Breast epithelium (tissue), 4 donors: ENCODE results near the gene RNF41. TPM values are rescaled to one million over a fixed set of nuclear protein-coding genes. Genes with fewer than 3 reads are reported as not detected.

Experiments
- DNase-seq, 2 donors: peaks; one replicate each; pipeline ENCODE4 v3.0.0-alpha.2; 2019; ENCODE audit warnings: low spot score in 2 of 2
- H3K27ac ChIP-seq, 2 donors: fragments of 200-600 bp; sonication (generic) in 1 of 2; one replicate each; pipeline ENCODE4 v1.5.1; 2016 to 2019; ENCODE audit warnings: mild to moderate bottlenecking in 1 of 2
- H3K27me3 ChIP-seq, 2 donors: fragments of 200-600 bp; sonication (generic) in 1 of 2; one replicate each; pipeline versions ENCODE4 v1.5.1 to v1.6.0; 2017 to 2019; ENCODE audit warnings: control low read depth in 1 of 2, mild to moderate bottlenecking in 1 of 2
- H3K36me3 ChIP-seq: fragments of 200-600 bp; one replicate; pipeline ENCODE4 v1.5.1; 2019
- H3K4me1 ChIP-seq, 2 donors: fragments of 200-600 bp; sonication (generic); one replicate each; pipeline ENCODE4 v1.5.1; 2016 to 2019; ENCODE audit warnings: control low read depth in 1 of 2
- H3K4me3 ChIP-seq, 3 donors: fragments of 200-600 bp; sonication (generic); 1 replicate in 2 of 3; 2 replicates in 1 of 3; pipeline ENCODE4 v1.5.1; 2016 to 2019; ENCODE audit warnings: mild to moderate bottlenecking in 3 of 3, moderate library complexity in 2 of 3
- H3K9me3 ChIP-seq, 2 donors: fragments of 200-600 bp; sonication (generic) in 1 of 2; one replicate each; pipeline ENCODE4 v1.5.1; 2016 to 2019; ENCODE audit warnings: control low read depth in 1 of 2
- CTCF ChIP-seq, 3 donors: fragments of 450-650 bp; IDR thresholded peaks; one replicate each; pipeline ENCODE4 v1.5.1; 2016 to 2017; ENCODE audit warnings: antibody characterized with exemption in 3 of 3, mild to moderate bottlenecking in 3 of 3, moderate library complexity in 3 of 3
- POLR2A ChIP-seq: fragments of 450-650 bp; IDR thresholded peaks from one replicate; pipeline ENCODE4 v1.6.1; 2016; ENCODE audit warnings: antibody characterized with exemption, mild to moderate bottlenecking, moderate library complexity
- POLR2AphosphoS5 ChIP-seq, 3 donors: sonication (generic); formaldehyde crosslinking; IDR thresholded peaks; one replicate each; pipeline ENCODE4 v1.6.1; 2017; ENCODE audit warnings: antibody characterized with exemption in 3 of 3
- intact Hi-C: fragments of 100-400 bp; cut with DNase I; formaldehyde crosslinking; loops from one replicate; pipeline ENCODE4 v1.15.1; 2023; ENCODE audit warnings: low total_unique reads
- total RNA-seq, 3 donors: library from RNA; depleted of rRNA; stranded (reverse); fragments of >200 nt; gene quantifications; one replicate each; pipeline ENCODE4 v1.1.0, GENCODE V29; 2016

Gene RNF41
- total RNA-seq, 3 donors from 2014 or later, result 64.4 to 86.6 (median 81.3) TPM

DNA sequence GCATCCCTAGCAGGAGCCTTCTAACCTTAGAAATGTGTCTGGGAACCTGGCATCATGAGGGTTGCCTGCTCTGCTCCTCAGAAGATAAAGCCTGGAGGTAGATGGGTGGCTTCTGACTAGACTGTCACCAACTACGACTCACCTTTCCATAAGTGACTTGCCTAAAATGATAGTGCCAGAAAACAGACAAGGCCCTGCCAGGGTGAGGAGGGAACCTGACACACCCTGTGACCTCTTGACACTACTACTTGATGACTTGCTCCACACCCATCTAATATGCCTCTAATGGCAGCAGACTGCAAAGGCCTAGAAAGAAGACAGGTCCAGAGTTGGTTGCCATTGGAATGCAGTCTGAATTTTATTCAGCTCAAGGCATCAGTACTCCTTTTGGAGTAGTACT is 9.4 kb downstream of the RNF41 start:
- DNase-seq, result no peak
- Histone ChIP-seq H3K27ac (no peak overlapping the region), H3K27me3 (no peaks in the 10 kb centered on the region), H3K4me3 (no peak overlapping the region), H3K36me3 (peaks cover 4% of the 10 kb centered on the region), H3K9me3 (no peaks in the 10 kb centered on the region), H3K4me1 (no peaks in the 10 kb centered on the region)
- TF ChIP-seq CTCF (IDR thresholded peaks at IDR 0.05), result no peak
- TF ChIP-seq POLR2AphosphoS5 (IDR thresholded peaks at IDR 0.05), result no peak
- no peak for TF ChIP-seq POLR2A
- intact Hi-C loops, result no loop called here

- Histone ChIP-seq H3K27ac (no peak overlapping the region), H3K4me3 (no peak overlapping the region), H3K4me1 (no peaks in the 10 kb centered on the region), H3K9me3 (no peaks in the 10 kb centered on the region), H3K36me3 (peaks cover 4% of the 10 kb centered on the region), H3K27me3 (no peaks in the 10 kb centered on the region)
- intact Hi-C loops, result loop anchor here (1.0 kb wide), 1 partner anchor 18 kb away; no protein-coding TSS in a partner anchor
- no peak for DNase-seq
- TF ChIP-seq CTCF (IDR thresholded peaks at IDR 0.05) (no peak), POLR2AphosphoS5 (IDR thresholded peaks at IDR 0.05) (no peak), POLR2A (no peak)
Observed at GRCh38 chr12:56208006-56208405, 13.7 kb downstream of the RNF41 start.

GRCh38 chr12:56206452-56207166 is 15.1 kb downstream of the RNF41 start:
- Histone ChIP-seq H3K27me3 (no peaks in the 10 kb centered on the region), H3K4me3 (no peak overlapping the region), H3K4me1 (no peaks in the 10 kb centered on the region), H3K36me3 (peaks cover 4% of the 10 kb centered on the region), H3K9me3 (no peaks in the 10 kb centered on the region), H3K27ac (peak overlapping the region in 1 of 2 donors; percentile 39)
- TF ChIP-seq CTCF (IDR thresholded peaks at IDR 0.05) (peak; percentile 21 to 47 (median 25)), POLR2A (no peak)
- intact Hi-C loops, result no loop called here
- peak in 1 of 2 donors; percentile 55 for DNase-seq

DNA sequence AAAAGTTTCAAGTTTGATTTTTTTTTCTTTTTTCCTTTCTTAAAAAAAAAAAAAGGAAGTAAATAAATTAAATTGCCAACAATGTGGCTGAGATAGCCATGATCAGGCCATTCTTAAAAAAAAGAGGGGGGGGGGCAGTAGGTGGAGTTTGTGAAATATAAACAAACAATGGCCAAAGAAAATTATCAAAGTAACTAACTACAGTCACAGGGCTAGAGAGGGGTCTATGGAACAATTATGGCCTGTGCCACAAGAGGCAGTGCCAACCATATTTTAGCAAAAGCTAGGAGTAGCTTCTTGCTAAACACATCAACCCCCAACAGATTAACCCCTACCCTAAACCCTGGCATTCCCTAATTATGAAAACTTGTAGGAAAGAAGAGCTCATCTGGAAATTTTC is 16.3 kb downstream of the RNF41 start:
- Histone ChIP-seq H3K4me1 (no peaks in the 10 kb centered on the region), H3K36me3 (peaks cover 4% of the 10 kb centered on the region), H3K9me3 (no peaks in the 10 kb centered on the region), H3K27me3 (no peaks in the 10 kb centered on the region), H3K4me3 (no peak overlapping the region), H3K27ac (peak overlapping the region in 1 of 2 donors; percentile 29)
- DNase-seq, result no peak
- TF ChIP-seq POLR2AphosphoS5 (IDR thresholded peaks at IDR 0.05) (no peak), POLR2A (no peak), CTCF (IDR thresholded peaks at IDR 0.05) (no peak)
- intact Hi-C loops, result no loop called here

DNA sequence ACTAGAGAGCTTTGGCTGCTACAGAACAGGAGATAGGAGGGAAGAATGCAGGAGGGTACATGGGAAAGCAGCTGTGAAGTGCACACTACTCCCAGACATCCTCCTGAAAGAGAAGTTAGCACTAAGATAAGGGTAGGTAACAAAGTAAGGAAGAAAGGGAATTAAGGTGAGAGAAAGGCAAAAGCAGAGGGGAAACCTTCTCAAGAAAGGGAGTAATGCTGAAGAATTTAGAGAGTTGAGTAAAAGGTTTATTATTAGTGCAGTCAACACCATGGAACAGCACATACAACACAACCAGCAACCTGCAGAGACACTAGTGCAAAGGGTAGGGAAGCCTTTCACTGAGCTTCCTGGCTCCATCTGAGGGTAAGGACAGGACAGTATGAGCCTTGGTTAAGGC is 17.4 kb downstream of the RNF41 start:
- Histone ChIP-seq H3K36me3 (no peaks in the 10 kb centered on the region), H3K4me1 (no peaks in the 10 kb centered on the region)
- intact Hi-C loops, result no loop called here

More for the DNA sequence above, 17.4 kb downstream of the RNF41 start:
- no peaks in the 10 kb centered on the region for H3K27me3 ChIP-seq
- TF ChIP-seq CTCF (IDR thresholded peaks at IDR 0.05) (no peak), POLR2AphosphoS5 (IDR thresholded peaks at IDR 0.05) (no peak), POLR2A (no peak)
- DNase-seq, result no peak
- H3K27ac ChIP-seq, result no peak overlapping the region
- H3K4me3 ChIP-seq, result no peak overlapping the region
- H3K9me3 ChIP-seq, result no peaks in the 10 kb centered on the region
